Hepatic stellate cell (primary cell): Measurements from ENCODE around the gene ELOVL5.
A peak's percentile ranks its signal among the peaks of the same experiment; 100 is the strongest.

ENCODE experiments used
- DNase-seq: peaks from one replicate; pipeline ENCODE4 v3.0.0; 2011; ENCODE audit warnings: low spot score

ELOVL5 gene

GRCh38 chr6:53269827-53270226, 78.9 kb downstream of the ELOVL5 start:
- no peak for DNase-seq

DNA sequence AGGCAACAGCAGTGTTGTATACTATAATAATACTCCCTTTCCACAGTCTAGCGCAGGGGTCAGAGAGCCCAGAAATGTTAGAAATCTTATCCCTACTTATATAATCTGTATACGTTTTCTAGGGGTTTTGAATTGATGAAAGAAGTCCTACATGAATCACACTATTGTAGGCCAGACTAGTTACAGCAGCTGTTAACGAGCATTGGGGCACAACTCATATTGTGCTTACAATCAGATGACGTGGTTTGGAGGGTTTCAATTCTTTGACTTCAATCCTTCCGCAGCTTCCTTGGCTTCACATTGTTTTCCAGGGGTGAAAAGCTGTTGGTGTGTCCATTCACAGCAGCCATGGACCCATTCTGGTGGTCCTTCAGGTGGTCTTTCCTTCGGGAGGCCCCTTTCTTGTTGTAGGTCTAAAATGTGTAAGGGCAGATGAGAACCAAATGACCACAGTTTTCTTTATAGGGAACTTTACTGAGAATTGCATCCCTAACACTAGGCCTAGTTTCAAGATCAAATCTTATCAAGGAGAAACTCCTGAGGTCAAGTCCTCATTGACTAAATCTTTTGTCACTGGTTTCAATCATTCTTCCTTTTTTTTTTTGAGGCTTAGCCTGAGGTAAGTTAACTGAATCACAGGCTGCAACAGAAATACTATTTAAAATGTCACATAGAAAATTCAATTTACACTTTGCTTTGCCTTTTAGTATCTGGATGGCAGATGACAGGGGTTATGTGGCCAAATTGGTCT, 79.7 kb downstream of the ELOVL5 start:
- no peak for DNase-seq

- DNase-seq = no peak
Measured at GRCh38 chr6:53266553-53267090, 82.1 kb downstream of the ELOVL5 start.

DNA sequence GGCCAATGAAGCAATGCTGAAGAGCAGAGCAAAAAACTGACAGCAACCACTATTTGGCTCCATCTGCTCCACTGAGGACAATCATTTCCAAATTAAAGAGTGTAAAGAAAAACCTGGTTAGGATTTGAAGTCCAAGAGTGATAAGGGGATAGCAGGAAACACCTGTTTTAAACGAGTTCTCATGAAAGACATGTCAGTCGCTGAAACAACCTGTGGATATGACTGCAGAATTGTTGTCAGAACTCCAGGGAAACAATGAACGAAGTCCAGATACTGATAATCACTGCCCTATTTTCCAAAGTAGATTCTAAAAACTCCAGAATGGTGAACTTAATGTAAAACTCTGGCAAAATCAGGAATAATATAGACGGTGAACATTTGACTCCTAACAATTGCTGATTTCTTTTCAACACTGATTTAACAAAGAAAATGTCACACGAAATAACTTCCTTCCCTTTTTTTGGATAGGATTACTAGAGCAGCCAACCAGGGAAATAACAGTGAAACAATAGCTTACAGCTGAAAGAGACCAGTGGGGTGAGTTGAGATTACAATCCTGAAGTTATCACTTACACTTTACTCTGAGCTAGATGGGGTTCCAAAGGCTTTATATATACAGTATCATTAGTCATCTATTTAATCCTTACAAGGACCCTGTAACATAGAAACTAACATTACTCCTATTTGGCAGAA, 83.7 kb downstream of the ELOVL5 start:
- no peak for DNase-seq

- DNase-seq = no peak
Measured at GRCh38 chr6:53264337-53264736, 84.4 kb downstream of the ELOVL5 start.

- peak; percentile 48 for DNase-seq
Measured at GRCh38 chr6:53263917-53264316, 84.8 kb downstream of the ELOVL5 start.

DNA sequence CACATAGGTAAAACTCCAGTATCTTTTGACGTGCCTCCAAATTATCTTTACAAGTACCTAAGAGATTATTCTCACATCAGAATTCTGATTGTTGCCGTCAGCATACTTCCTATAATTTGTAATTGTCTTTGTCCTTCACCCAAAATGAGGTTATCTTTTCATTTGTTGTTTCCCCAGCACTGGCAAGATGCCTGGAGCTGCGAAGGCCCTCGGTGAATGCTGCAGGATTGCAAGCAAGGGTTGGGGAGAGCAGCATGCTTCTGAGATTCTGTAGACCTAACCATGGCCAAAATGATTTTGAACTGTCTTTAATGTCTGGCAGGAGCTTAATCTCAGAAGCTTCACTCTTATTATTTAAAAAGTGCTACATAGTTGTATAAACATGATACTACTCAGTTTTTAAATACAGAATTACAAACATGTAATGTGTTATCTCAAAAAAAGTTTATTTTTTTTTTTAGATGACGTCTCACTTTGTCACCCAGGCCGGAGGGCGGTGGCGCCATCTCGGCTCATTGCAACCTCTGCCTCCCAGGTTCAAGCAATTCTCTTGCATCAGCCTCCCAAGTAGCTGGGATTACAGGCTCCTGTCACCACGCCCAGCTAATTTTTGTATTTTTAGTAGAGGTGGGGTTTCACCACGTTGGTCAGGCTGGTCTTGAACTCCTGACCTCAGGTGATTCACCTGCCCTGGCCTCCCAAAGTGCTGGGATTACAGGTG, 88.7 kb downstream of the ELOVL5 start:
- no peak for DNase-seq

DNA sequence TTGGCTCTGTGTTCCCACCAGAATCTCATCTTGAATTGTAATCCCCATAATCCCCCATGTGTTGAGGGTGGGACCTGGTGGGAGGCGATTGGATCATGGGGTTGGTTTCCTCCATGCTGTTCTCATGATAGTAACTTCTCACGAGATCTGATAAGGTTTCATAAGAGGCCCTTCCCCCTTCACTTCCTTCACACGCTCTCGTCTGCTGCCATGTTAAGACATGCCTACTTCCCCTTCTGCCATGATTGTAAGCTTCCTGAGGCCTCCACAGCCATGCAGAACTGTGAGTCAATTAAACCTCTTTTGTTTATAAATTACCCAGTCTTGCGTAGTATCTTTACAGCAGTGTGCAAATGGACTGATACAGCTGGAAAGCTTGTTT, 90.0 kb downstream of the ELOVL5 start:
- DNase-seq = no peak

GRCh38 chr6:53258076-53258773, 90.5 kb downstream of the ELOVL5 start:
- DNase-seq = no peak

DNA sequence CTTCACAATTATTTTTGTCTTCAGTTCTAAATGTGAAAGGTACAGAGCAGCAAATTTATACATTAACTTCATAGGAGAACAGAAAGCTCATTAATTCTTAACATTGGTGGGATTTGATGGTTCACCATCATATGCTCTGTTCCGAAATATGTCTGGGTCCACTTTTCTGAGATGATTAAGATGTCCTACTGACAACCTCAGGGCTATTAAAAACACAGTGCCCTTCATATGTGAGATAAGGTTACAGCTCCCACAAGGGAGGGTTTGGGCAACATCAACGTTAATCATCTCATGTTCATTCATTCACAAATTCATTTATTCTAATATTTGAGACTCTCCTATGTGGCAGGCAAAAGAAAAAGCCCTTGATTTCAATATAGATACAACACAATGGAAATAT, 91.2 kb downstream of the ELOVL5 start:
- no peak for DNase-seq

DNA sequence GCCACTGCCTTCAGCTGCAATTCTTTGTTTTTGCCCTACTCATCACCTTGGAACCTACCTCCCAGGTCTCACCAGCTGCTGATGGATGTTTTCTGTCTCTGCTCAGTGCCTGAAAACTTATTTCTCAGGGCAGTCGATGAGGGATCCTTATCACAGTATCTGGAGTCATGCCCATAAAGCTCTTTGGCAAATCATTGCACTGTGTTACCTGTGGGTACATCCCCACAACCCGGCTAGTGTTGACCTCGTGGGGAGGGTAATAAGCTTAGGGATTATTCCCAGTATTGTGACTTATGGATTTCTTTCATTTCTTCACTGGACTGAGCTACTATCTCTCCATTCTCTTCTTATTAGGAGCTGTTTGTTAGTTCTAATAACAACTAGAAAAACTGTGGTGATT, 91.7 kb downstream of the ELOVL5 start:
- no peak for DNase-seq

DNA sequence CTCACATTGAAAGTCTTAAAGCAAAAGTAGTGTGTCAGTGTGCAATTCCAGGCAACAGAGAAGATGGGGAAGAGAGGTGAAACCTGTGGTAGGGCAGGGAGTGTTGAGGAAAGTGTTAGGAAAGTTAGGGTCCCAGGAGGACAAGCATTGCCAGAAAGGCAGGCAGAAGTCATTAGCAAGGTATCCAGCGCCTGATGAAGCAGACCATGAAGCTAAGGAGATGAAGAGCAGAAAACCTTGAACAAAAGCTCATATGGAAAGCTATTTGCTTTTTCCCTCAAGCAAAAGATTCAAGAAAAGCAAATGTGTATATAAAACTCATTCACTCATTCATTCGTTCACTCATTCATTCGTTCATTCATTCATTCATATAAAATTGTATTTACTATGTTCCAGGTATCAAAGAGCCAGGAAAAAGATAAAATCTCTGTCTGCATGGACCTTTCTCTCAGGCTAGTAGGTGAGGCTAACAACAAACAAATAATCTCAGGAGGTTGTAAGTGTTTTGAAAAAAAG, 96.5 kb downstream of the ELOVL5 start:
- DNase-seq = no peak

DNA sequence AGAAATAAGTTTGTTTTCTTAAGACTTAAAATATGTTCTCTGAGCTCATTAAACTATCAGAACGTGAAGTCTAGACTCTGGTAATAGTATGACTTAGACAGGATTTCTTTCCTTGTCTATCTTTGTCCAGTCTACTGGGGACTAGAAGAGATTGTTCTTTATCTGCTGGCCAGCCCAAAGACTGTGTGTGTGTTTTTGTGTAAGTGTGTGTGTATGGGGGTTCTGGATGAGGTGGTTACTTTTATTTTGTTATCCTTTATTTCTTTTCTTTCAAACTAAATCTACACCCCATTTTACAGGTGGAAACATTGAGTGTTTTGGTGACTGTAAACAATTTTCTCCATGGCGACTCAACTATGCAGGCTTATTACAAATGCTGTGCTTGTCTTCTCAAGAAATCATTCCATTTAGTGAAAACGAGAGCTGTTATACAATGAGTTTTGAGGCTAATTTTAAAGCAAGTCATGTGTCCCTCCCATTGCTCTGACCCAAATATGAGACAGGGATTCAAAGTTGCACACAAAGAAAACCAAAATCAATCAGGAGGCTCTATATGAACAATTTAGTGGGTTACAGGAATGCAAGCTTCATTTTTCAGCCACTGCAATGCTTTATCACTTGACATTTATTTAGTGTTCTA, 97.6 kb downstream of the ELOVL5 start:
- DNase-seq = peak; percentile 11

DNA sequence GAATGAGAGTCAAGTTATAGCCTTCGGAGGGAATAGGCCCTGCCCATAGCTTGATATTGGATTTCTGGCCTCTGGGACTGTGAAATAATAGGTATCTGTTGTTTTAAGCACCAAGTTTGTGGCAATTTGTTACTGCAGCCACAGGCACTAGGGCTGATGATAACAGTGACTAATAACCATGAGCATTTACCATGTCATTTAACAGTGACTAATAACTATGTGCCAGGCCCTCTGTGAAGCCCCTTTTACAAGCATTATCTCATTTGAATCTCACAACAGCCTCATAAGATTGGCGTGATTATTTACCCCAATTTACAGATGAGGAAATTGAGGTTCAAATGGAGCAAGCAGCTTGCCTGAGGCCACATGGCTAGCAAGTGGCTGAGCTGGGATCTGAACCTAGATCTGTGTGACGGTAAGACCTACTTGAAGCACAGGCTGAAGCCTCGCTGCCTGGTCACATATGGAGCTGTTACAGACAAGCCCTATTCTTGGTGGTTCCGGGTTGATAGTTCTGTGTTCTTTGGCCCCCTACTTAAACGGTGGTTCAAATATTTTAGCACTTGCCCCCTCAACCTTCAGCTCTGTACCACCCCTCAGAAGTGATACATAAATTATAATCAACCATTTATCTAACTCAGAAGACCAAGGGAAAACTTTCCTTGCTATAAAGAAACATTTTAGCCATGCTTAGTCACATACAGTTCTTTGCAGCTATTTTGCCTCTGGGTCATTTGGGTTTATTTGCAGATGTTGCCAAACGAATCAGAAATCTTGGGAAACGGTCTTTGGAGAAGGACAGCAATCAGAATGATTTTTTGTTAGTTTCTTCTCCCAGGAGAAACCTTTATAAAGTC, 98.3 kb downstream of the ELOVL5 start:
- no peak for DNase-seq

- no peak for DNase-seq
Measured at GRCh38 chr6:53246924-53247323, 101.8 kb downstream of the ELOVL5 start.

DNA sequence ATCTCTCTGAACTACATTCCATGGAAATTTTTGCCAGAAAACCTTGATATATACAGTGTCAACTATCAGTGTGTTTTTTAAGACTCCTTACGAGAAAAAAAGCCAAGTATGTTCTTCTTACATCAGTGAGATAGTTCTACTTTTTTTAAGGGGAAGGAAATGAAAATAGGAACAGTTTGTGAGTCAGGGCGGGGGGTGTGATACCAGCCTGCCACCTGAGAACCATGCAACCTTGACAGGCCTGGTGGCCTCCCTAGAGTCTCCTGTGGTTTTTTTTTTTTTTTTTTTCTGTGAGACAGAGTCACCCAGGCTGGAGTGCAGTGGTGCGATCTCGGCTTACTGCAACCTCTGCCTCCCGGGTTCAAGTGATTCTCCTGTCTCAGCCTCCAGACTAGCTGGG, 103.8 kb downstream of the ELOVL5 start:
- no peak for DNase-seq

DNA sequence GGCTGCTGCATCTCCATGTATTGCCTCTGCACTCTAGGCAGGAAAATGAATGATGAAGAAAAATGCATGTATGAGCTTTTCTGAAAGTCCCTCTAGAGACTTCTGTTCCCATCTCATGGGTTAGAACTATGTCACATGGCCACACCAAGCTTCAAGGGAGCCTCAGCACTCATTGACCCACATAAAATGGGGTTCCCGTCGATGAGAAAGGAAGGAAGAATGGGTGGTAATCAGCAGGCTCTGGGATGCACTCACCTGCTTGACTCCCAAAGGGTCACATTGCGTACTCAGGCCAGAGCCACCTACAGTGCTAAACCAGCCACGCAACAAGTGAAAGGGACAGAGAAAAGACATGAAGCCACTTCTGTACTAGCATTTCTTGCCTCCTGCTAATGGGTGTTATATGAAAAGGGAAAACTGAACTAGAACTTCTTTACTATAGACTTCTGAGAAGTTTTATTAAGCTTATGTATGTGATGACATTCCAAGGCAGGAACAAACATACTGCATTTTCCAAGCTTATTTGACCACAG, 104.3 kb downstream of the ELOVL5 start:
- DNase-seq = no peak

DNA sequence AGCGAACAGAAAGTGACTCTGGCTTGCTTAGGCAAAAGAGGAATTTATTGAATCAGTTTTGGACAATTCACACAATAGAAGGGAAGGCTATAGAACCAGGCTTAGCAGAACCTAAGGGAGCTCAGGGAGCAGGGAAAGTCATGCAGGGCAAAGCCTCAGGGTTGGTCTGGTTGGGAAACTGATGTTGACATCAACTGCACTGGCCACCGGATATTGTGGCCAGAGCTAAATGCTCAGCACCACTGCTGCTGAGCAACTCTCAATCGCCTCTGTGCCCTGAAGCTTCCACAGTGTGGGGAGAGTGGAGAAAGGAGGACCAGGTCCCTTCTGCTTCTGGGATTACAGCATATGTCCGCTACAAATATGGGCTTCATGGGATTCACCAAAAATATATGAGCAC, 106.8 kb downstream of the ELOVL5 start:
- no peak for DNase-seq

DNA sequence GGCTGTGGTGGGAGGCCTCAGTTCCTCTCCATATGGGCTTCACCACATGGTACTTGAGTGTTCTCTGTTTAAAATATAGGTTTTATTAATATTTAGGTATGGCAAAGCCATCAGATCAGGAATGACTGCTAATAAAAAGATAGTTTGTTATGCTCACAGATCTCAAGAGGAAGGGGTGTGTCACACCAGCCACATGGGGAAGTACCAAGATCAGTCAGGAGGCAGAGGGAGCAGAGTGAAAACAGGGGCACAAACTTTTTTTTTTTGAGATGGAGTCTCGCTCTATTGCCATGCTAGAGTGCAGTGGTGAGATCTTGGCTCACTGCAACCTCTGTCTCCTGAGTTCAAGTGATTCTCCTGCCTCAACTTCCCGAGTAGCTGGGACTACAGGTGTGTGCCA, 108.0 kb downstream of the ELOVL5 start:
- DNase-seq = no peak

- DNase-seq = no peak
Measured at GRCh38 chr6:53240139-53240538, 108.6 kb downstream of the ELOVL5 start.
